Smooth muscle cell (in vitro differentiated cells): ENCODE data around the gene MPZL3. TPM values are rescaled to one million over a fixed set of nuclear protein-coding genes. Genes with fewer than 3 reads are reported as not detected.
A peak's percentile ranks its signal among the peaks of the same experiment; 100 is the strongest.

Experiments used
- DNase-seq: peaks from one replicate; lab custom pipeline; 2025; ENCODE audit not compliant: unreplicated experiment; lab: John Stamatoyannopoulos, UW
- H2AFZ ChIP-seq: fragments of 200-600 bp; sonication (generic); 2 replicates; pipeline ENCODE4 v1.6.0; 2016; ENCODE audit warnings: antibody characterized with exemption, low read depth, mild to moderate bottlenecking
- H3F3A ChIP-seq: fragments of 200-600 bp; sonication (generic); 2 replicates; pipeline ENCODE4 v1.6.0; 2017; ENCODE audit warnings: antibody characterized with exemption, low read depth
- H3K27ac ChIP-seq: fragments of 200-600 bp; sonication (generic); 2 replicates; pipeline ENCODE4 v1.5.1; 2016; ENCODE audit warnings: low read depth, mild to moderate bottlenecking
- H3K27me3 ChIP-seq: fragments of 200-600 bp; sonication (generic); 2 replicates; pipeline ENCODE4 v1.6.1; 2016; ENCODE audit warnings: low read depth, mild to moderate bottlenecking
- H3K36me3 ChIP-seq: fragments of 200-600 bp; sonication (generic); 2 replicates; pipeline ENCODE4 v1.5.1; 2016; ENCODE audit warnings: low read depth
- H3K4me1 ChIP-seq: fragments of 200-600 bp; sonication (generic); 2 replicates; pipeline ENCODE4 v1.5.1; 2016; ENCODE audit warnings: low read depth
- H3K4me2 ChIP-seq: fragments of 200-600 bp; sonication (generic); 2 replicates; pipeline ENCODE4 v1.6.0; 2016; ENCODE audit warnings: mild to moderate bottlenecking
- H3K4me3 ChIP-seq: fragments of 200-600 bp; sonication (generic); 2 replicates; pipeline ENCODE4 v1.5.1; 2016; ENCODE audit warnings: mild to moderate bottlenecking
- H3K79me2 ChIP-seq: fragments of 200-600 bp; sonication (generic); 2 replicates; pipeline ENCODE4 v1.6.0; 2016; ENCODE audit warnings: low read depth, mild to moderate bottlenecking
- H3K9ac ChIP-seq: fragments of 200-600 bp; sonication (generic); 2 replicates; pipeline ENCODE4 v1.6.0; 2016; ENCODE audit warnings: low read depth
- H3K9me3 ChIP-seq: fragments of 200-600 bp; sonication (generic); replicated peaks from 2 replicates; pipeline ENCODE4 v1.5.1; 2016; ENCODE audit warnings: low read depth
- H4K20me1 ChIP-seq: fragments of 200-600 bp; sonication (generic); 2 replicates; pipeline ENCODE4 v1.6.0; 2016; ENCODE audit warnings: low read depth
- CTCF ChIP-seq: fragments of 200-600 bp; sonication (generic); IDR thresholded peaks from 2 replicates; pipeline ENCODE4 v1.5.1; 2017; ENCODE audit warnings: borderline replicate concordance, mild to moderate bottlenecking, antibody characterized with exemption; ENCODE audit not compliant: insufficient read depth, poor library complexity, severe bottlenecking
- WGBS: methylation state at CpG from one replicate; pipeline ENCODE4 v1.1.7; 2016; ENCODE audit warnings: low lambda C conversion rate; 5-methylcytosine and 5-hydroxymethylcytosine counted together
- polyA plus RNA-seq: library from polyadenylated mRNA; unstranded; fragments of >200 nt; fragmentation: Nextera tagmentation; extraction: Ambion mirVana; gene quantifications from 2 replicates; pipeline ENCODE4 v1.2.1, GENCODE V29; 2016
- total RNA-seq: library from RNA; depleted of rRNA; stranded (reverse); fragments of >200 nt; gene quantifications from 2 replicates; pipeline ENCODE4 v1.2.3, GENCODE V29; 2014

Gene MPZL3
- total and polyA plus RNA-seq, 2 experiments from 2014 or later = 1.7 to 9.0 TPM

GRCh38 chr11:118276422-118276821, 24.3 kb upstream of the MPZL3 start:
- no peaks in the 10 kb centered on the region for H3K36me3 ChIP-seq
- no peaks in the 10 kb centered on the region for H3F3A ChIP-seq
- 78% methylated on average over 1 of the region's 1 CpG for WGBS
- no peak overlapping the region for H2AFZ ChIP-seq
- no peak for DNase-seq
- H3K79me2 ChIP-seq = no peaks in the 10 kb centered on the region
- no peak overlapping the region for H3K4me3 ChIP-seq
- H3K9me3 ChIP-seq = no peaks in the 10 kb centered on the region
- no peak for TF ChIP-seq CTCF
- peaks cover 6% of the 10 kb centered on the region for H3K4me1 ChIP-seq
- peak overlapping the region; percentile 3 for H3K4me2 ChIP-seq
- peak overlapping the region; percentile 60 for H3K27ac ChIP-seq
- H3K27me3 ChIP-seq = peaks cover 18% of the 10 kb centered on the region
- H3K9ac ChIP-seq = no peak overlapping the region
- H4K20me1 ChIP-seq = no peaks in the 10 kb centered on the region

- no peak overlapping the region for H3K4me2 ChIP-seq
- no peaks in the 10 kb centered on the region for H3K9me3 ChIP-seq
- H2AFZ ChIP-seq = no peak overlapping the region
- WGBS = 58% methylated on average over 4 of the region's 4 CpGs
- no peaks in the 10 kb centered on the region for H3F3A ChIP-seq
- H3K9ac ChIP-seq = no peak overlapping the region
- DNase-seq = no peak
- peak overlapping the region; percentile 60 for H3K27ac ChIP-seq
- no peaks in the 10 kb centered on the region for H3K79me2 ChIP-seq
- H3K36me3 ChIP-seq = no peaks in the 10 kb centered on the region
- H4K20me1 ChIP-seq = no peaks in the 10 kb centered on the region
- H3K4me3 ChIP-seq = no peak overlapping the region
- H3K27me3 ChIP-seq = peaks cover 22% of the 10 kb centered on the region
- no peak for TF ChIP-seq CTCF
- H3K4me1 ChIP-seq = peaks cover 6% of the 10 kb centered on the region
Measured at GRCh38 chr11:118275176-118275575, 23.0 kb upstream of the MPZL3 start.

GRCh38 chr11:118274186-118274585, 22.0 kb upstream of the MPZL3 start:
- no peak for TF ChIP-seq CTCF
- Histone ChIP-seq H3K4me1 (peaks cover 6% of the 10 kb centered on the region), H2AFZ (no peak overlapping the region), H3K4me2 (no peak overlapping the region), H3K9me3 (no peaks in the 10 kb centered on the region), H3K9ac (no peak overlapping the region), H3K27me3 (peaks cover 30% of the 10 kb centered on the region), H3K79me2 (no peaks in the 10 kb centered on the region), H3K36me3 (no peaks in the 10 kb centered on the region), H3K4me3 (no peak overlapping the region), H4K20me1 (no peaks in the 10 kb centered on the region), H3F3A (no peaks in the 10 kb centered on the region), H3K27ac (no peak overlapping the region)
- no peak for DNase-seq
- 97% methylated on average over 2 of the region's 2 CpGs for WGBS

- no peaks in the 10 kb centered on the region for H3F3A ChIP-seq
- DNase-seq = no peak
- H2AFZ ChIP-seq = no peak overlapping the region
- H3K4me2 ChIP-seq = no peak overlapping the region
- no peaks in the 10 kb centered on the region for H4K20me1 ChIP-seq
- H3K9ac ChIP-seq = no peak overlapping the region
- H3K27me3 ChIP-seq = peaks cover 50% of the 10 kb centered on the region
- no peaks in the 10 kb centered on the region for H3K79me2 ChIP-seq
- H3K4me3 ChIP-seq = no peak overlapping the region
- H3K4me1 ChIP-seq = peaks cover 6% of the 10 kb centered on the region
- no peaks in the 10 kb centered on the region for H3K9me3 ChIP-seq
- WGBS = 86% methylated on average over 2 of the region's 2 CpGs
- no peak overlapping the region for H3K27ac ChIP-seq
- no peak for TF ChIP-seq CTCF
- H3K36me3 ChIP-seq = no peaks in the 10 kb centered on the region
Measured at GRCh38 chr11:118272001-118272400, 19.8 kb upstream of the MPZL3 start.
